GM04503 (cell line): Measurements from ENCODE around the gene DLG2.
"Not testable (repeated sequence)": the region's sequence is repeated elsewhere in the genome, so short reads cannot be mapped to it uniquely, and the experiment has no call there.

Experiments
- DNase-seq: peaks from one replicate; pipeline ENCODE4 v3.0.0-alpha.2; 2012; ENCODE audit warnings: low read depth

Gene DLG2

GRCh38 chr11:85444479-85444878 lies 182.7 kb downstream of the DLG2 start:
- DNase-seq: no peak

GRCh38 chr11:85440273-85440672 lies 186.9 kb downstream of the DLG2 start:
- no peak for DNase-seq

DNA sequence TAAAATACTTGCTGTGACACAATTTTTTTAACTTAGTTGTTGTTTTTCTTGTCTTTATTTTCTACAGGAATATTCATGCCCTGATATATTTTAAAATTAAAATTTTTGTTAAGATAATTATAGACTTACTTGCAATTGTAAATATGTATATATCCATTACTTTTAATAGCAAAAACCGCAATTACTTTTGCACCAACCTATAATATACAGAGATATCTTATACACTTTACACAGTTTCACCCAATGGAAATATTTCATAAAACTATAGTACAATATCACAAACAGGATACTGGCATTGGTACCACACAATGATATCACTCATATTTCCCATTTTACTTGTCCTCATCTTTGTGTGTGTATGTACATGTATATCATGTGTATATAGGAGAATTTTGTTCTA lies 188.8 kb downstream of the DLG2 start:
- DNase-seq: no peak

DNA sequence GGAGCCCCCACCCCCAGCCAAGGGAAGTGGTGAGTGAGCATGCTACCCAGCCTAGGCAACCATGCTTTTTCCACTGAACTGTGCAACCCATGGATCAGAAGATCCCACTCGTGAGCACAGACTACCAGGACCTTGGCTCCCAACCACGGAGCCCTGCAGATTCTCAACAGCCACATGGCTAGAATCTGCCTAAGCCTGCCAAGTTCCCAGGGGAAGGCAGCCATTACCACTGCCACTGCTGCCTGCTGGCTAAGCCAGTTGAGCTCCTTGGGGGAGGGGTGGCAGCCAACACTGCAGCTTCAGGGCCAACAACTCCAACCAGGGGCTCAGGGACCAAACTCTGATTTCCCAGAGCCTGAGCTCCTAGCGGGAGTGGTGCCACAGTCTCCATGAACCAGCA lies 195.8 kb downstream of the DLG2 start:
- DNase-seq: no peak

DNA sequence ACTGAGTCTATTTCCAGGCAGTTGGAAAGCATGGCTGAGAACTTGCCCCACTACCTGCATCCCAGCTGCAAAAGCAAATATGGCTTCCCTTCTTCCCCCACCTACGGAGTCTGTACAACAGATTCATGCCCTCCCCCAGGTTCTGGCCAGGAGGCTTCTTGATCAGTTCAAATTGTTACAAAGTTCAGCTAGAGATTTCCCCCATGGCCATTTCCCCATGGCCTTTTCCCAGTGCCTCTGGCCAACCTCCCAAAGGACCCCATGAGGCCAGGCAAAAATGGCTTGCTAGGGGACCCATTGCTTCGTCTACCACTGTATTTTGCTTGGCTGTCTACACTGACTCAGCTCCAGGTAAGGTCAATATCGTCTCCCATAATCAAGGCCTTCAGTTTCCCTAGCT lies 203.3 kb downstream of the DLG2 start:
- no peak for DNase-seq

DNA sequence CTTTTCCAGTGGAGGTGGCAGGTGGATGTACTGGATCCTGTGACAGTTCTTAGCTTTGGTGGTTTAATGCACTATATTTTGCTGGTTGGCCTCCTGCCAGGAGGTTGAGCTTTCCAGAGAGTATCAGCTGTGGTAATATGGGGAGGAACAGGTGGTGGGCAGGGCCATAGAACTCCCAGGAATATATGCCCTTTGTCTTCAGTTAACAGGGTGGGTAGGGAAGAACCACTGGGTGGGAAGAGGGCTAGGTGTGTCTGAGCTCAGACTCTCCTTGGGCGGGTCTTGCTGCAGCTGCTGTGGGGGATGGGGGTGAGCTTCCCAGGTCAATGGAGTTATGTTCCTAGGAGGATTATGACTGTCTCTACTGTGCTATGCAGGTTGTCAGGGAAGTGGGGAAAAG lies 203.8 kb downstream of the DLG2 start:
- no peak for DNase-seq

DNA sequence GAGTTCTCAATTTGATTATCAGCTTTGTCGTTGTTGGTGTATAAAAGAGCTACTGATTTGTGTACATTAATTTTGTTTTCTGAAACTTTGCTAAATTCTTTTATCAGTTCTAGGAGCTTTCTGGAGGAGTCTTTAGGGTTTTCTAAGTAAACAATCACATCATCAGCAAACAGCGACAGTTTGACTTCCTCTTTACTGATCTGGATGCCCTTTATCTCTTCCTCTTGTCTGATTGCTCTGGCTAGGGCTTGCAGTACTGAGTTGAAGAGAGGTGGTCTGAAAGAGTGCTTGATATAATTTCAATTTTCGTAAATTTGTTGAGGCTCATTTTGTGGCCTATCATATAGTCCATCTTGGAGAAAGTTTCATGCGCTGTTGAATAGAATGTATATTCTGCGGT lies 213.0 kb downstream of the DLG2 start:
- DNase-seq: no peak

DNA sequence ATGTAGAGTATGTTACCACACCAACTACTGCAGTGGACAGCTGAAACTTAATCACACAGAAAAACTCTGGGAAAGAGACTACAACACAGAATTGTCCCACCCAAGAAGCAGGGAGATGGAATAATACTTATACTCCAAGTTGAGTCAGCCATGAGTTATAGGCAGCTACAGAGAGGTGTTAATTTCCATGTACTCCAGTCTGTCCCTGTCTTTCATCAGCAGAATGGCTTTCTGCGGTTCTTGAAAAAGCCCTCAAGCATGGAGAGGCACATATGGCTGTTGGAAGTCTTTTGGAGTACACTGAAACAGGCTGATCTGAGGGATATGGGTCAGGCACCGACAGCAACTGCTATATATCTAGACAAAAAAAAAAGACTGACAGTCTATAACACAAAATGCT lies 219.5 kb downstream of the DLG2 start:
- DNase-seq: no peak

- DNase-seq: no peak
Observed at GRCh38 chr11:85406841-85407240, 220.3 kb downstream of the DLG2 start.

GRCh38 chr11:85406316-85406715 lies 220.8 kb downstream of the DLG2 start:
- DNase-seq: no peak

DNA sequence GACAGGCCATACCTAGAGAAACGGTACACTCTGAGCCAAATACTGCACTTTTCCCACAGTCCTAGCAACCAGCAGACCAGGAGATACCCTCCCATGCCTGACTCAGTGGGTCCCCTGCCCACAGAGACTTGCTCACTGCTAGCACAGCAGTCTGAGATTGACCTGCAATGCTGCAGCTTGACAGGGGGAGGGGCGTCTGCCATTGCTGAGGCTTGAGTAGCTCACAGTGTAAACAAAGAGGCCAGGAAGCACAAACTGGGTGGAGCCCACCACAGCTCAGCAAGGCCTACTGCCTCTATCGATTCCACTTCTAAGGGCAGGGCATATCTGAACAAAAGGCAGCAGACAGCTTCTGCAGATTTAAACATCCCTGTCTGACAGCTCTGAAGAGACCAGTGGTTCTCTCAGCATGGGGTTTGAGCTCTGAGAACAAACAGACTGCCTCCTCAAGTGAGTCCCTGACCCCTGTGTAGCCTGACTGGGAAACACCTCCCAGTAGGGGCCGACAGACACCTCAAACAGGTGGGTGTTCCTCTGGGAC lies 231.6 kb downstream of the DLG2 start:
- DNase-seq: not testable (repeated sequence)

DNA sequence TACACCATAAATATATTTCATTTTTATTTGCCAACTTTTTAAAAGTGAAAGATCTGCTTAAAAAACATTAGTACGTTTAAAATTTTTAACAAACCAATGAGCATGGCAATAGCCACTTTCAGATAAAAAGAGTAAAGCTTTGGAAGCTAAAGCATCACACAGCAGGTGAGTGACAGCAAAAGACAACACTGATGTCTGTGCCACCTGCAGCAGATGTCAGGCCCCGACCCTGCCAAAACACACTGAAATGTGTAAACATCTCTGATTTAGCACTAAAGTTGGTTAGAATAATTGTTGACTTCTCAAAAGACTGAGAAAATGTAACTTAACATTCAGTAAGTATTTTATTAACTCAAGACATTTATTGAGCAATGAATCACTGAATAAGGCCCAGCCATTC lies 232.9 kb downstream of the DLG2 start:
- no peak for DNase-seq

DNA sequence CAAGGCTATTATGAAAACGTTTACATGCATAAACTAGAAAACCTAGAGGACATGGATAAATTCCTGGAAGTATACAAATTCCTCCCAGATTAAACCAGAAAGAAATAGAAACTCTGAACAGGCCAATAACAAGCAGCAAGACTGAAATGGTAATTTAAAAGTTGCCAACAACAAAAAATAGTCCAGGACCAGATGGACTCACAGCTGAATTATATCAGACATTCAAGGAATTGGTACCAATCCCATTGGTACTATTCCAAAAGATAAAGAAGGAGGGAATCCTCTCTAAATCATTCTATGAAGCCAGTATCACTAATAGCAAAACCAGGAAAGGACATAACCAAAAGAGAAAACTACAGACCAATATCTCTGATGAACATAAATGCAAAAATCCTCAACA lies 236.0 kb downstream of the DLG2 start:
- DNase-seq: no peak

- no peak for DNase-seq
Observed at GRCh38 chr11:85385547-85385946, 241.6 kb downstream of the DLG2 start.

GRCh38 chr11:85385111-85385510 lies 242.0 kb downstream of the DLG2 start:
- DNase-seq: no peak

GRCh38 chr11:85379066-85379465 lies 248.1 kb downstream of the DLG2 start:
- DNase-seq: no peak

- no peak for DNase-seq
Observed at GRCh38 chr11:85377901-85378300, 249.2 kb downstream of the DLG2 start.

DNA sequence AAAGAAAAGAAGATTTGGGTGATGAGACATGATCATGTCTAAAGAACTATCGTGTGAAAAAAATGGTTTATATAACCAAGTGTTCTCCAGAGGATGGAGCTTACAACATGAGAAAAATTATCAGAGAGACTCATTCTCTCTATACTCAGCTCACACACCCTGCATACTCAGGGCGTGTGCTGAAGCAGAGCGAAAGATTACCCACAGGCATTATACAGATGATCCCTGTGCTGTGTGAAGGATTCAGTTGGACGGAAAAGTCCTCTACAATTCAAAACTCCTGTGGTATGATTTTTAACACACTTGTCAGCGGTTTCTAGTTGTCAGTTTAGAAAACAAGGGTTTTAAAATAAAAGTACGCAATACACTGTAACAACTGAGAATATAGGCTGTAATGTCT lies 267.3 kb downstream of the DLG2 start:
- no peak for DNase-seq

DNA sequence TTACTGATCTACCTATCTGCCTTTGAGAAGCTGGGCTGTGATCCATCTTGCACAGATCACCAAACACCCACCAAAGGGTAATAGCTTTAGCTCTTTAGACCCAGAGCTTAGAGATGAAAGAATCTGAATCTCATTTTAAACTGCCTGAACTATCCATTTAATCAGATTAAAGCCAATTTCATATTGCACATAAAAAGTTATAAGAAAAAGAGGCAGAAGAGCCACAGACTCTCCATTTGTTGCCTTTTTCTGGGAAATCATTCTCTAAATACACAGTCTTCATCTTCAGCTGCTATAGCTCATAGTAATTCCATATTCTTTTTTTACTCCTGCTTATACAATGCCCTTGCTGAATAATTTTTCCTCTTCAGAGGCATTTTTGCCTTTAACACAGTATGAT lies 271.2 kb downstream of the DLG2 start:
- DNase-seq: no peak

DNA sequence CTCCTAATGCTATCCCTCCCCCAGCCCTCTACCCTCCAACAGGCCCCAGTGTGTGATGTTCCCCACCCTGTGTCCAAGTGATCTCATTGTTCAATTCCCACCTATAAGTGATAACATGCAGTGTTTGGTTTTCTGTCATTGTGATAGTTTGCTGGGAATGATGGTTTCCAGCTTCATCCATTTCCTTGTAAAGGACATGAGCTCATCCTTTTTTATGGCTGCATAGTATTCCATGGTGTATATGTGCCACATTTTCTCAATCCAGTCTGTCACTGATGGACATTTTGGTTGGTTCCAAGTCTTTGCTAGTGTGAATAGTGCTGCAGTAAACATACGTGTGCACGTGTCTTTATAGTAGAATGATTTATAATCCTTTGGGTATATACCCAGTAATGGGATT lies 277.6 kb downstream of the DLG2 start:
- DNase-seq: not testable (repeated sequence)

- no peak for DNase-seq
Observed at GRCh38 chr11:85348945-85349344, 278.2 kb downstream of the DLG2 start.

GRCh38 chr11:85347291-85347690 lies 279.9 kb downstream of the DLG2 start:
- DNase-seq: no peak

GRCh38 chr11:85346484-85346883 lies 280.7 kb downstream of the DLG2 start:
- no peak for DNase-seq

DNA sequence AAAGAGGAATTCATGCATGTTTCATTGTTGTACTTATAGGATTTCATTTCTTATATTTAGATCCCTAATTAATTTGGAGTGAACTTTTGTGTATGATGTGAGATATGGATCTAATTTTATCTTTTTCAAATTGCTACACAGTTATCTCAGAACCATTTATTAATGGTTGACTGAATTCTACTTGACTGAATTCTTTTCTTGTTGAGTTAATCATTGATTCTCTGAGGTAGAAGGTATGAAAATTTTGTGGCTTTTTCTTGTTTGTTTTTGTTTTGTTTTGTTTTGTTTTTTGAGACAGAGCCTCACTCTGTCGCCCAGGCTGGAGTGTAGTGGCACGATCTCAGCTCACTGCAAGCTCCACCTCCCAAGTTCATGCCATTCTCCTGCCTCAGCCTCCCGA lies 286.3 kb downstream of the DLG2 start:
- not testable (repeated sequence) for DNase-seq

DNA sequence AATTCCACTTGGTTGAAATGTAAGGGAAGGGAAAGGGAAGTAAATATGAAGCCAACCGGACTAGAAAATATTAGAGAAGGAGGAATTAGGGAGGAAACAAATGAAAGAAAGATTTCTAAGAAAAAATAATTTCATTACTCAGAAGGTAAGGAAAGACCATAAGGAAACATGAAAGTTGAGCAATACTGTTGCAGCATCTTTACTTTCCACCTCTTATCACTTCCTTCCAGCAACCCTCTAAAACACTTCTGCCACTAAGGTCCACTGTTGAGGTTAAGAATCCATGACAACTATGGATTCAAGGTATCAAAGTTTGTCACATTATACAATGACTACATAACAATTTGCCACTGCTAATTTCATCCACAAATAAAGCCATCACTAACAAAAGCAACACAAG lies 308.6 kb downstream of the DLG2 start:
- no peak for DNase-seq
